Right renal cortex interstitium (tissue), 3 donors: ENCODE measurements around the gene USH1G. TPM values are rescaled to one million over a fixed set of nuclear protein-coding genes. Genes with fewer than 3 reads are reported as not detected.
"Not testable (repeated sequence)": the region's sequence is repeated elsewhere in the genome, so short reads cannot be mapped to it uniquely, and the experiment has no call there.

ENCODE experiments used
- DNase-seq, 3 donors: peaks; one replicate each; pipeline ENCODE4 v3.0.0-alpha.2; 2013; ENCODE audit warnings: low read depth in 3 of 3, low spot score in 2 of 3
- polyA plus RNA-seq, 3 donors: library from polyadenylated mRNA; unstranded; fragments of 120-200 nt; gene quantifications; one replicate each; pipeline ENCODE4 v1.2.1, GENCODE V29; 2013; ENCODE audit not compliant: insufficient read length in 3 of 3

Gene USH1G
- polyA plus RNA-seq, 3 donors: 0.65 to 0.78 (median 0.67) TPM

- DNase-seq: no peak
Measured at GRCh38 chr17:74907012-74907411, 16.0 kb downstream of the USH1G start.

- not testable (repeated sequence) for DNase-seq
Measured at GRCh38 chr17:74906214-74906793, 16.8 kb downstream of the USH1G start.

DNA sequence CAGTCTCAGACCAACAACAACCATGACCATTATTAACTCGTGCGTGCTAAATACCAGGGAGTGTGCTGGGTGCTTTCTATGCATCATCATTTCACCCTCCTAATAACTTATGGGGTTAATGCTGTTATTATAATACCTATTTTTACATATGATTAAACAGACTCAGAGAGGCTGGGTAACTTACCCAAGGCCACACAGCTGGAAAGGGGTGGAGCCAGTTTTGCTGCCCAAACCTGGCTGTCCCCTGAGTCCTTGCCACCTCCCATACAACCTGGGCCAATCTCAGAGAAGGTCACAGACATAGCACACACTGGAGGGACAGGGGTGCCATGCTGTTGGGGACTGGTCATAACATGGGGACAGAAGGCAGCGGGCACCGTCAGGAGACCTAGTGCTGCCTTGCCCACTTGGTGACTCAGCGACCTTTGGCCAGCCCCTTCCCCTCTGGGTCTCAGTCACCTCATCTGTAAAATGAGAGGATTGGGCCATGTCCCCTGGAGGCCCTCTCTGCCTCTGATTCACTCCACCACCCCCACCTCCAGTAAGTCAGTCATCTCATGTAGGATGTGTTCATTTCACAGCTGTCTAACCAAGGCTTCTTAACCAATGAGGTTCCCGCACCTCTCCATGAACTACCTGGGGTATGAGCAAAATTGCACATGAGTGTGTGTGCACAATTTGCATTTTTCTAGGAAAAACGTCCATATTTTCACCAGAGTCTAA, 18.2 kb downstream of the USH1G start:
- no peak for DNase-seq

GRCh38 chr17:74903671-74904070, 19.4 kb downstream of the USH1G start:
- no peak for DNase-seq

DNA sequence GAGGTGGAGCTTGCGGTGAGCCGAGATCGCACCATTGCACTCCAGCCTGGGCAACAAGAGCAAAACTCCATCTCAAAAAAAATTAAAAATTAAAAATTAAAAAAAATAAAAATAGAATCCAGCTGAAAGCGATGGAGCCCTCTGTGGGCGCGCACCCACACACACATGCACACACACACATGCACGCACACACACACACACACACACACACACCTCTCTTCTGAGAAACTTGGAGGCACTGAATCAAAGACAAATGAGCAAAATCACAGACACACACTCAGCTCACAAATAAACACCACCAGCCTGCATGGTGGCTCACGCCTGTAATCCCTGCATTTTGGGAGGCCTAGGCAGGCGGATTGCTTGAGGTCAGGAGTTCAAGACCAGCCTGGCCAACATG, 20.0 kb downstream of the USH1G start:
- DNase-seq: no peak

DNA sequence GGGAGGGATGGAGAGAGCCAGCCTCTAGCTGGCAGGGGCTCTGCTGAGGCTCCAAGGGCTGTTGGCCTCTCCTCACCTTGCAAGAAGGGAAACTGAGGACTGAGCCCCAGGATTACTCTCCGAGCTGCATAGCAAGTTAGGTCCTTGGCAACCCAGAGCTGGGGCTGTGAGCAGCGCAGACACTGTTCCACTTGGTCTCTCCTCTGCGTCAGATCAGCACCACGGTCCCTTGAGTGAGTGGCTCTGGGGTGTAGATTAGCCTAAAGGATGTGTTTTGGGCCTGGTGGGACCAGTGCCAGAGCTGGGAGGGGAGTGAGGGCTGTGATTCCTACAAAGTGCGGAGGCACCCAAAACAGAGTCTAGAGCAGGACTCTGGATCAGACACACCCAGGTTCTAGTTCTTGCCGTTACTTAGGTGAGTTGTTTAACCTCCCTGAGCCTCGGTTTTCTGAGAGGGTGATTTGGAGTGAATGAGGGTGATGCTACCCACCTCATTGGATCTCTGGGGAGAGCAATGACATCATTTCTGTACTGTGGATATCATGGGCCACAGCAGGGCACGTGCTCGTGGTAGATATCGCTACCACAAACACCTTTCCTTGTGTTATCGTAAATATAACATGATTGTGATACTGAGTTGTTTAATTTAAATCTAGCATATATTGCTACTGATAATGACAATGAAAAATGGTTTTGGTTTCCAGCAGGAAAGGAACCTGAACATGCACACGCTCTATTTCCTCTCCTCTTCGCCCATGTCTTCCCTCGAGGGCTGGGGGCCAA, 21.5 kb downstream of the USH1G start:
- DNase-seq: no peak

DNA sequence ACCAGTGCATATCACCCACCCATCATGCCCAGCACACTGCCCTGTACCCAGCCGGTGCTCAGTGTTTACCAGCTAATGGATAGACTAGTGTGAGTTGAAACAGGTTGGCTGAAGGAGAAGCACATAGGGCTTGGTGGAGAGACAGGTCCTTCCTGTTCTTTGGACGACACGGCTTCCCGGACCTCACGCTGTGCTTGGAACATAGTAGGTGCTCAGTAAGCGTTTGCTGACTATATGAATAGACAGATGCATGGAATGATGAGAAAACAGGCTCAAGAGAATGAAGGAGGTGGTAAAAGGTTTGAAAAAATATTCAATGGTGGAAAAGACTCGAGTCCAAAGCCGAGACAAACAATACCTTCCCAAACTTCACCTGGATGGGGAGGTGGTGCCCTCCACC, 22.8 kb downstream of the USH1G start:
- DNase-seq: no peak

DNA sequence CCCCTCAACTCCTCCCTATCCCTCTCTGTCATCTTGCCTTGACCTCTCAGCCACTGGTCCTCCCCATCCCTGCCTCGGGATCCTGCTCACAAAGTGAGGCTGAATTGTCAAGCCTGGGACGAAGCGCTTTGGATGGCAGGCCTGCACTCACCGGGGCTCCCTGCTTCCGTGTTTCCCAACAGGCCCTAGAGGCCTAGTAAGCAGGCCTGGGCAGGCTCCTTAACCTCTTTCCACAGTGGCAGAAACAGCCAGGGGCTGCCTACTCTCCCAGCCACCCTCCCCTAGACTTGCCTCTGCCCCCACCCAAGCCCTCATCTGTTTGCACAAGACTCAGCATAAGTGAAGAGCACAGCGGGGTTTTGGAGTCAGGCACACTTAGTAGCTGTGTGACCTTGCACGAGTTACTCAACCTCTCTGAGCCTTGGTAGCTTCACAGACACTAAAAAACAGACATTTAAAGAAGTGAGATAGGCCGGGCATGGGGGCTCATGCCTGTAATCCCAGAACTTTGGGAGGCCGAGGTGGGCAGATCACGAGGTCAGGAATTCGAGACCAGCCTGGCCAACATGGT, 24.6 kb downstream of the USH1G start:
- DNase-seq: no peak

DNA sequence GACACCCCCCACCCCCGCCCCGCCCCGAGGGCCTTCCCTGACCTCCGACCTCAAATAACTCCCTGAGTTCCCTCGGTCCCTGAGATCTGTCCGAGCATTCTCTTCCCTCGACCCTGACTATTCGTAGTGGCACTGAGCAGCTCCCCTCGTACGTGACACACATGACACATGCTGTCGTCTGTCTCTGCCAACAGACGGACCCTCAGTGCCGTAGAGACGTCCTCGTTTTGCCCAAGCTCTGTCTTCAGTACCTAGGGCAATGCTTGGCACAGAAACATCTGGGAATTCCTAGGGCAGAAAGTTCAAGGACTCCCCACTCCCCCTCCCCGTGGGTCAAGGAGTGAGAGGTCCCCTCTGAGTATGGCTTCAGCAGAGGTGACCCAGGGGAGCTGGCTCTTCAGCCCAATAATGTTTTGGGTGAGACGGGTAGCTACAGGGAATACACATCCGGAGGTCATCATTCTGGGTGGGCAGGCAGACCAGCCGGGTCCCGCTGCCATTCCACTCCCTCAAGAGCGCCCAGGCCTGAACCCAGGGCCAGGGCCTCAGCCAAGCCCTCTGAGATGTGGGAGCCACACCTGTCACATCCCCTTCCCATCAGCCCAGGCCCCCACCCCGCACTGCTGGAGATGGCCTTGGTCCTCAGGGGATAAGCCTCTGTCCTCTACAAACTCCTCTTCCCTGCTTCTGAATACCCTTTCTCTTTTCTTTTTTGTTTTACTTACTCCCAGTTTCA, 29.0 kb downstream of the USH1G start:
- no peak for DNase-seq

- DNase-seq: no peak
Measured at GRCh38 chr17:74892974-74893911, 29.8 kb downstream of the USH1G start, which contains the start of gene FADS6. TSS of gene FADS6 (minus strand) at chr17:74893633. CDS start at chr17:74893595, 38 bp downstream.

- no peak for DNase-seq
Measured at GRCh38 chr17:74892013-74892841, 30.8 kb downstream of the USH1G start.

DNA sequence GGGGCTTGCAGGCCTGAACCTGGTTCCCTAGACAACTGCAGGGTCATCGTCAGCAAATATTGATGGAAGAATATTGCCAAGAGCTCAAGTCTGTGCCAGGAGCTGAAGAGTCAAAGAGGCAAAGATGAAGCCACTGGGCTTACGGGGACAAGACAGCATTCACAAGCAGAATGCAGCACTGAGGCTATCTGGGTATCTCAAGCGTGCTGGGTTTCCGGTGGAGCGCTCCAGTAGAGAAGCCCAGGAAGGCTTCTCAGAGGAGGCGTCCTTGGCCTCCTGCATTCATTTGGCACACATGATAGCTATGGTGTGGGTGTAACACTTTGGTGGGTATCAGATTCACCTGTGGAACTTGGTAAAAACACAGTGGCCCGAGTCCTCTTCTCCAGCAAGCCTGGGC, 32.5 kb downstream of the USH1G start:
- no peak for DNase-seq

- DNase-seq: no peak
Measured at GRCh38 chr17:74888469-74888868, 34.6 kb downstream of the USH1G start.

GRCh38 chr17:74883241-74883745, 39.8 kb downstream of the USH1G start:
- no peak for DNase-seq

DNA sequence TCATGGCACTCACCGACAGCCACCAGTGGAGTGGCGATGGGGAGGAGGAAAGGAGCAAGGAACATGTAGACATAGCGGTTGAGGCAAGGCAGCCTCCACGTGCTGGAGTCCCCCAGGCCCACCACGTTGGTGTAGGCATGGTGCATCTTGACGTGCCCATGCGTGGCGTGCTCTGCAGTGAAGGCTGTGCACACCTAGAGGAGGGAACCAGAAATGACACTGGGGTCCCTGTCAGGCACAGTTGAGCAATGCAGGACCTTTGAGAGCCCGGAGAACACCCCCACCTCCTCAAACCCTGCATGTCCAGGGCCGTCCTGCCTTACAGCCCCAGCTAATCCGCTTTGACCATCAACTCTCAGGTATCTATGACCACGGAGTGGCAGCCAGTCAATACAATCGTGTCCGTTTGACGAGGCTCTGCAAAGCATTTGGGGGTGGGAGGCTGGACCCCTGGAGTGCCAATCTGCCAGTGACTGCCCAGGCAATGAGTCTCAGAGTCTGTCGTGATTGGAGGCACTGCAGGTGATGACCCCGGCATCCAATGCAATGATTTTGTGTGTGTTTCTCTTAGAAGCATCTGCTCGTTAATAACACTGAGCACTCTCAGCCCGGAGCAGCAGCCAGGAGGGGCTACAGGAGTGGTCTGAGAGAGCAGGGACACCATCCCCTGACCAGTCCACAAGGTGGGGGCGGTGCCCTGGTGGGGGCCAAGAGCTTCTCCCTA, 40.4 kb downstream of the USH1G start:
- DNase-seq: no peak

DNA sequence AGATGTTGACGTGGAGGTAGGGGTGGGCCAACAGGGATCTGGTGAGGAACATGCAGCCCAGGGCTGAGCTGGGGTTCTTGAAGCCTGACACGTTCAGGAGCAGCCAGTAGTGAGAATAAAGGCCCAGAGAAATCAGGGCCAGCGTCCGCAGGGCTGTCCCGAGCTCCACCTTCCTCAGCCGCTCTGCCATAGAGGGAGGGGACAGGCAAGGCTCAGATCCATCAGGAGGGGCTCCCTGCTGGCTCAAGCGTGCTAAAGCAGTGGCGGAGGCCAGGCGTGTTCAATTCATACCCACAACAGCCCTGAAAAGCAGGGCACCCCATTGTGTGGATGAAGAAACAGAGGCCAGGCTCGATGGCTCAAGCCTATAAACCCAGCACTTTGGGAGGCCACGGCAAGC, 42.0 kb downstream of the USH1G start:
- no peak for DNase-seq

DNA sequence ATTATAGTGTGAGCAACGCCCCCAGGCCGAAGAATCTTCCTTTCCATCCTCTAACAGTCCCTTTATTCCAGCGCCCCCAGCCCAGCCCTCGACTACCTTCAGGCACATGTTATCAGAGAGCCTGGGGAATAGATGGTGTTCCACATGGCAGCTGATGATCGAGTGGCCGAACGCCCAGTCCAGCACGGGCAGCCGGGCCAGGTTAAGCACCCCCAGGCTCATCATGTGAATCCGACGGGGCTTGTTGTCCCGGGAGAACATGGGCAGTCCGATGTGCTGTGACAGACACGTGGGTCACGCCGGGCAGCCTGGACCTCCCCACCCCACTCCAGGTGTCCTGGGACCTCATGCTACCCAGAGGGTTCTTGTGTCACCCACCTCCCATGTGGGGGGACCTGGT, 43.7 kb downstream of the USH1G start:
- no peak for DNase-seq

- DNase-seq: no peak
Measured at GRCh38 chr17:74878658-74879057, 44.4 kb downstream of the USH1G start.
